Right atrium auricular region (tissue), 2 donors: ENCODE measurements around the gene MICALL2. TPM values are rescaled to one million over a fixed set of nuclear protein-coding genes. Genes with fewer than 3 reads are reported as not detected.

ENCODE experiments used
- DNase-seq: peaks from one replicate; pipeline ENCODE4 v3.0.0-alpha.2; 2019; ENCODE audit warnings: low spot score
- H3K27ac ChIP-seq, 2 donors: fragments of 200-600 bp; sonication (generic); 1 replicate in 1 of 2; 2 replicates in 1 of 2; pipeline ENCODE4 v1.5.1; 2016 to 2019
- H3K27me3 ChIP-seq, 2 donors: fragments of 200-600 bp; sonication (generic); one replicate each; pipeline versions ENCODE4 v1.5.1 to v1.6.0; 2017 to 2019
- H3K36me3 ChIP-seq: fragments of 200-600 bp; sonication (generic); one replicate; pipeline ENCODE4 v1.5.1; 2016
- H3K4me1 ChIP-seq, 2 donors: fragments of 200-600 bp; sonication (generic); one replicate each; pipeline versions ENCODE4 v1.5.1 to v1.6.0; 2017 to 2019
- H3K4me3 ChIP-seq, 2 donors: fragments of 200-600 bp; sonication (generic); 1 replicate in 1 of 2; 2 replicates in 1 of 2; pipeline ENCODE4 v1.5.1; 2017 to 2019; ENCODE audit warnings: mild to moderate bottlenecking in 1 of 2, moderate library complexity in 1 of 2
- H3K9me3 ChIP-seq, 2 donors: fragments of 200-600 bp; sonication (generic); one replicate each; pipeline ENCODE4 v1.5.1; 2019
- CTCF ChIP-seq, 2 donors: fragments of 200-600 bp; sonication (generic); IDR thresholded peaks; one replicate each; pipeline ENCODE4 v1.5.1; 2019; ENCODE audit warnings: antibody characterized with exemption in 2 of 2
- total RNA-seq, 2 donors: library from RNA; depleted of rRNA; stranded (reverse); fragments of >200 nt; gene quantifications; one replicate each; pipeline ENCODE4 v1.1.0, GENCODE V29; 2016

The MICALL2 gene
- total RNA-seq, 2 donors from 2014 or later = 3.6 to 9.4 TPM

GRCh38 chr7:1421020-1421790 lies 38.1 kb downstream of the MICALL2 start:
- H3K4me1 ChIP-seq = no peaks in the 10 kb centered on the region
- no peaks in the 10 kb centered on the region for H3K27me3 ChIP-seq
- no peaks in the 10 kb centered on the region for H3K9me3 ChIP-seq
- H3K27ac ChIP-seq = no peak overlapping the region
- H3K4me3 ChIP-seq = no peak overlapping the region
- TF ChIP-seq CTCF (IDR thresholded peaks at IDR 0.05) = no peak
- H3K36me3 ChIP-seq = no peaks in the 10 kb centered on the region
- no peak for DNase-seq

GRCh38 chr7:1419688-1420087 lies 39.6 kb downstream of the MICALL2 start:
- no peak for DNase-seq
- no peak overlapping the region for H3K27ac ChIP-seq
- TF ChIP-seq CTCF (IDR thresholded peaks at IDR 0.05) = no peak
- H3K9me3 ChIP-seq = no peaks in the 10 kb centered on the region
- no peak overlapping the region for H3K4me3 ChIP-seq
- H3K36me3 ChIP-seq = no peaks in the 10 kb centered on the region
- no peaks in the 10 kb centered on the region for H3K27me3 ChIP-seq
- no peaks in the 10 kb centered on the region for H3K4me1 ChIP-seq

- DNase-seq = no peak
- no peaks in the 10 kb centered on the region for H3K4me1 ChIP-seq
- no peak for TF ChIP-seq CTCF (IDR thresholded peaks at IDR 0.05)
- no peaks in the 10 kb centered on the region for H3K27me3 ChIP-seq
- no peak overlapping the region for H3K27ac ChIP-seq
- H3K36me3 ChIP-seq = no peaks in the 10 kb centered on the region
- no peaks in the 10 kb centered on the region for H3K9me3 ChIP-seq
- H3K4me3 ChIP-seq = no peak overlapping the region
Observed at GRCh38 chr7:1419310-1419634, 40.0 kb downstream of the MICALL2 start.

GRCh38 chr7:1418505-1419309 lies 40.6 kb downstream of the MICALL2 start:
- H3K9me3 ChIP-seq = no peaks in the 10 kb centered on the region
- H3K36me3 ChIP-seq = no peaks in the 10 kb centered on the region
- H3K4me1 ChIP-seq = no peaks in the 10 kb centered on the region
- no peak overlapping the region for H3K4me3 ChIP-seq
- DNase-seq = no peak
- no peak overlapping the region for H3K27ac ChIP-seq
- no peaks in the 10 kb centered on the region for H3K27me3 ChIP-seq
- TF ChIP-seq CTCF (IDR thresholded peaks at IDR 0.05) = no peak

- Histone ChIP-seq H3K27me3 (no peaks in the 10 kb centered on the region), H3K27ac (no peak overlapping the region), H3K9me3 (no peaks in the 10 kb centered on the region), H3K4me1 (peaks cover 0 to 11% of the 10 kb centered on the region in 2 donors), H3K36me3 (no peaks in the 10 kb centered on the region), H3K4me3 (no peak overlapping the region)
- TF ChIP-seq CTCF (IDR thresholded peaks at IDR 0.05) = no peak
- no peak for DNase-seq
Observed at GRCh38 chr7:1415389-1415990, 43.8 kb downstream of the MICALL2 start.
